PFSK-1 (cell line): Measurements from ENCODE around the gene HNRNPLL.

Experiments
- FOXP2 ChIP-seq: optimal IDR thresholded peaks from 2 replicates; pipeline ENCODE3; 2011; ENCODE audit warnings: borderline replicate concordance, control low read depth, inconsistent platforms; ENCODE audit not compliant: insufficient read depth; ENCODE audit errors: extremely low read length, extremely low read depth
- POLR2AphosphoS5 ChIP-seq: IDR thresholded peaks from 2 replicates; pipeline ENCODE4 v1.6.1; 2012; ENCODE audit warnings: low read depth, mild to moderate bottlenecking, control low read depth, low read length, moderate library complexity
- SIN3A ChIP-seq: IDR thresholded peaks from 2 replicates; pipeline ENCODE4 v1.6.1; 2012; ENCODE audit warnings: mild to moderate bottlenecking, low read length, moderate library complexity, borderline replicate concordance; ENCODE audit not compliant: insufficient read depth
- TAF1 ChIP-seq: IDR thresholded peaks from 2 replicates; pipeline ENCODE4 v1.6.1; 2012; ENCODE audit warnings: low read length, control low read depth, borderline replicate concordance; ENCODE audit not compliant: insufficient read depth
- TF ChIP-seq, protein P1 (sequence below), 2 experiments: IDR thresholded peaks; 2 replicates each; pipeline versions ENCODE4 v1.6.1 to v1.8.0; 2011 to 2012; ENCODE audit warnings: low read depth in 2 of 2, low read length in 2 of 2, control low read depth in 1 of 2, inconsistent platforms in 1 of 2, mild to moderate bottlenecking in 1 of 2, moderate library complexity in 1 of 2; ENCODE audit not compliant: insufficient read depth in 1 of 2

DNA sequence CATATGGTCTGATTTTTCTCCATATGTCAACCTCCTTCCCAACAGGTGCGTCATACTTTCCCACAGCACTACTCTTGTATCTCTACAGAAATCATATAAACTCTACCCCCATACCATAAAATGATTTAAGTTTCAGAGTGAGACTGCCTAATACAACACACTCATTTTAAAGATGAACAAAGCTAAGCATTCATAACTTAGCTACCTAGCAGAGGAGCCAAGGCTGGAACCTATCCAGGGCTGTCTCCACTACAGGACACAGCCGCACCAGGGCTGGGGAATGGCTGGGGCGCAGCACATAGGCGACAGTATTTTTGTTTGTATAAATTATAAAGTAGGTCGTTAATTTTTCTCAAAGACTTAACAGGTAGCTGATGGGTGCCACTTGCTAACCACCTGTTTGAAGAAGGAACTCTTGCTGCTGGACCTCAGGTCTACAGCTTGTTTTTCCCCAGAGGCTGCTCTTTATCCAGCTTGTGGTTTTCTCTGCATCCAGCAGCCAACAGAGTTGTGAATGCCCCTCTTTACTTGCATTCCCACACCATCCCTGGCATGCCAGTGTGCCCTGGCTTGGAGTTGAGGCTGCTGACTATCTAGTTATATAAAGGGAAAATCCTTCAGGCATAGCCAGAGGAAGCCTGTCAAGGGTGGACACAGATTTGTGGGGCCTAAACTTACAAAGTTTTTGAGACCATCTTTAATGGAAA, 62.0 kb downstream of the HNRNPLL start:
- TF ChIP-seq, protein P1, sequence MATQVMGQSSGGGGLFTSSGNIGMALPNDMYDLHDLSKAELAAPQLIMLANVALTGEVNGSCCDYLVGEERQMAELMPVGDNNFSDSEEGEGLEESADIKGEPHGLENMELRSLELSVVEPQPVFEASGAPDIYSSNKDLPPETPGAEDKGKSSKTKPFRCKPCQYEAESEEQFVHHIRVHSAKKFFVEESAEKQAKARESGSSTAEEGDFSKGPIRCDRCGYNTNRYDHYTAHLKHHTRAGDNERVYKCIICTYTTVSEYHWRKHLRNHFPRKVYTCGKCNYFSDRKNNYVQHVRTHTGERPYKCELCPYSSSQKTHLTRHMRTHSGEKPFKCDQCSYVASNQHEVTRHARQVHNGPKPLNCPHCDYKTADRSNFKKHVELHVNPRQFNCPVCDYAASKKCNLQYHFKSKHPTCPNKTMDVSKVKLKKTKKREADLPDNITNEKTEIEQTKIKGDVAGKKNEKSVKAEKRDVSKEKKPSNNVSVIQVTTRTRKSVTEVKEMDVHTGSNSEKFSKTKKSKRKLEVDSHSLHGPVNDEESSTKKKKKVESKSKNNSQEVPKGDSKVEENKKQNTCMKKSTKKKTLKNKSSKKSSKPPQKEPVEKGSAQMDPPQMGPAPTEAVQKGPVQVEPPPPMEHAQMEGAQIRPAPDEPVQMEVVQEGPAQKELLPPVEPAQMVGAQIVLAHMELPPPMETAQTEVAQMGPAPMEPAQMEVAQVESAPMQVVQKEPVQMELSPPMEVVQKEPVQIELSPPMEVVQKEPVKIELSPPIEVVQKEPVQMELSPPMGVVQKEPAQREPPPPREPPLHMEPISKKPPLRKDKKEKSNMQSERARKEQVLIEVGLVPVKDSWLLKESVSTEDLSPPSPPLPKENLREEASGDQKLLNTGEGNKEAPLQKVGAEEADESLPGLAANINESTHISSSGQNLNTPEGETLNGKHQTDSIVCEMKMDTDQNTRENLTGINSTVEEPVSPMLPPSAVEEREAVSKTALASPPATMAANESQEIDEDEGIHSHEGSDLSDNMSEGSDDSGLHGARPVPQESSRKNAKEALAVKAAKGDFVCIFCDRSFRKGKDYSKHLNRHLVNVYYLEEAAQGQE (IDR thresholded peaks at IDR 0.05; ENCODE audit: insufficient read depth in 1 of 2, low read depth in 2 of 2, low read length in 2 of 2) = no peak
- no peak for TF ChIP-seq TAF1
- TF ChIP-seq SIN3A = no peak
- no peak for TF ChIP-seq POLR2AphosphoS5
- no peak for TF ChIP-seq FOXP2
